SK-N-SH (cell line): ENCODE data around the gene SPEG. TPM values are rescaled to one million over a fixed set of nuclear protein-coding genes. Genes with fewer than 3 reads are reported as not detected.

ENCODE experiments used
- CTCF ChIA-PET: fragments of 300-600, 350-600 bp; formaldehyde crosslinking; extraction: SDS; loops from one replicate; lab custom pipeline; 2021; lab: Yijun Ruan, JAX
- POLR2A ChIA-PET: fragments of 350-600 bp; sonication (Branson Sonifier 250); formaldehyde crosslinking; extraction: SDS; loops from one replicate; lab custom pipeline; 2020; ENCODE audit warnings: antibody characterized with exemption, inconsistent platforms; lab: Yijun Ruan, JAX
- DNase-seq: peaks from one replicate; pipeline ENCODE4 v3.0.0; 2012
- H2AFZ ChIP-seq: fragments of 200-600 bp; sonication (generic); 2 replicates; pipeline ENCODE4 v1.8.1; 2016; ENCODE audit warnings: antibody characterized with exemption, mild to moderate bottlenecking, low read depth
- H3F3A ChIP-seq: fragments of 200-600 bp; sonication (generic); replicated peaks from 2 replicates; pipeline ENCODE3; 2016; ENCODE audit warnings: antibody characterized with exemption, mild to moderate bottlenecking; ENCODE audit not compliant: insufficient read depth
- H3K27ac ChIP-seq, 2 experiments: fragments of 200-500 bp in 1 of 2; fragments of 200-600 bp in 1 of 2; sonication (Bioruptor generic) in 1 of 2; sonication (generic), shearing (Covaris generic) in 1 of 2; 2 replicates each; pipeline versions ENCODE4 v1.5.1 to v1.6.1; 2014 to 2016; ENCODE audit warnings: low read depth in 2 of 2, inconsistent platforms in 1 of 2, low read length in 1 of 2, mild to moderate bottlenecking in 1 of 2, mixed read lengths in 1 of 2
- H3K27me3 ChIP-seq: fragments of 200-600 bp; sonication (generic), shearing (Covaris generic); 2 replicates; pipeline ENCODE4 v1.6.1; 2016; ENCODE audit warnings: mixed run types; ENCODE audit not compliant: insufficient read depth
- H3K36me3 ChIP-seq, 2 experiments: fragments of 200-500 bp in 1 of 2; fragments of 200-600 bp in 1 of 2; sonication (Bioruptor generic) in 1 of 2; sonication (generic) in 1 of 2; replicated peaks in 1 of 2; 2 replicates each; pipeline versions ENCODE3 to v1.5.1; 2014 to 2016; ENCODE audit warnings: low read length in 1 of 2, mild to moderate bottlenecking in 1 of 2; ENCODE audit not compliant: insufficient read depth in 2 of 2, control insufficient read depth in 1 of 2
- H3K4me1 ChIP-seq, 2 experiments: fragments of 200-500 bp in 1 of 2; fragments of 200-600 bp in 1 of 2; sonication (Bioruptor generic) in 1 of 2; sonication (generic), shearing (Covaris generic) in 1 of 2; 2 replicates each; pipeline versions ENCODE4 v1.5.1 to v1.6.1; 2014 to 2016; ENCODE audit warnings: low read depth in 1 of 2, low read length in 1 of 2, mixed run types in 1 of 2; ENCODE audit not compliant: insufficient read depth in 2 of 2, control insufficient read depth in 1 of 2
- H3K4me2 ChIP-seq: fragments of 200-600 bp; sonication (generic), shearing (Covaris generic); 2 replicates; pipeline ENCODE4 v1.6.1; 2017; ENCODE audit warnings: mixed run types
- H3K4me3 ChIP-seq, 2 experiments: fragments of 200-500 bp in 1 of 2; fragments of 200-600 bp in 1 of 2; sonication (Bioruptor generic) in 1 of 2; sonication (generic), shearing (Covaris generic) in 1 of 2; 2 replicates each; pipeline versions ENCODE4 v1.5.1 to v1.8.1; 2014 to 2016; ENCODE audit warnings: low read depth in 2 of 2, inconsistent platforms in 1 of 2, low read length in 1 of 2, mild to moderate bottlenecking in 1 of 2, mixed read lengths in 1 of 2, moderate library complexity in 1 of 2
- H3K79me2 ChIP-seq: fragments of 200-600 bp; sonication (generic); 2 replicates; pipeline ENCODE4 v1.8.1; 2017; ENCODE audit warnings: mild to moderate bottlenecking; ENCODE audit not compliant: insufficient read depth
- H3K9ac ChIP-seq: fragments of 200-600 bp; sonication (generic); 2 replicates; pipeline ENCODE4 v1.6.1; 2017; ENCODE audit warnings: mixed run types
- H3K9me2 ChIP-seq: fragments of 200-600 bp; sonication (generic); 2 replicates; pipeline ENCODE4 v1.6.1; 2017; ENCODE audit warnings: mixed run types
- H3K9me3 ChIP-seq: fragments of 200-600 bp; sonication (generic); 2 replicates; pipeline ENCODE4 v1.6.1; 2017; ENCODE audit warnings: mixed run types, mild to moderate bottlenecking, moderate library complexity
- H4K20me1 ChIP-seq: fragments of 200-600 bp; sonication (generic); 2 replicates; pipeline ENCODE4 v1.6.1; 2017; ENCODE audit warnings: mild to moderate bottlenecking, mixed run types; ENCODE audit not compliant: insufficient read depth
- CHD2 ChIP-seq: fragments of 150-350 bp; IDR thresholded peaks from 2 replicates; pipeline ENCODE4 v1.6.1; 2018; ENCODE audit warnings: low read length; ENCODE audit not compliant: partially characterized antibody
- FOSL2 ChIP-seq: IDR thresholded peaks from 2 replicates; pipeline ENCODE4 v1.4.0; 2012; ENCODE audit warnings: low read depth, mild to moderate bottlenecking, moderate library complexity, borderline replicate concordance
- FOXJ3 ChIP-seq: sonication (generic); formaldehyde crosslinking; IDR thresholded peaks from 2 replicates; pipeline ENCODE4 v1.5.1; 2020; ENCODE audit warnings: mild to moderate bottlenecking, missing genetic modification reagents
- GABPA ChIP-seq: IDR thresholded peaks from 2 replicates; pipeline ENCODE4 v1.4.0; 2012; ENCODE audit warnings: low read depth, mild to moderate bottlenecking
- GATA2 ChIP-seq: sonication (generic); formaldehyde crosslinking; IDR thresholded peaks from 2 replicates; pipeline ENCODE4 v1.5.0; 2020; ENCODE audit warnings: mild to moderate bottlenecking, missing genetic modification reagents
- MAX ChIP-seq: IDR thresholded peaks from 2 replicates; pipeline ENCODE4 v1.4.0; 2012; ENCODE audit warnings: low read depth
- MEF2A ChIP-seq: IDR thresholded peaks from 2 replicates; pipeline ENCODE4 v1.4.0; 2012; ENCODE audit warnings: low read depth, borderline replicate concordance
- PBX3 ChIP-seq: IDR thresholded peaks from 2 replicates; pipeline ENCODE4; 2012
- POLR2AphosphoS5 ChIP-seq: IDR thresholded peaks from 2 replicates; pipeline ENCODE4 v1.6.1; 2012; ENCODE audit warnings: low read depth, low read length
- RAD21 ChIP-seq: IDR thresholded peaks from 2 replicates; pipeline ENCODE4 v1.6.1; 2012; ENCODE audit warnings: mild to moderate bottlenecking, low read length
- RCOR1 ChIP-seq: fragments of 150-350 bp; IDR thresholded peaks from 2 replicates; pipeline ENCODE4 v1.6.1; 2017; ENCODE audit warnings: antibody characterized with exemption, low read length
- RFX5 ChIP-seq: IDR thresholded peaks from 2 replicates; pipeline ENCODE4 v1.6.1; 2012; ENCODE audit warnings: mild to moderate bottlenecking, improper control_type of control experiment, low read length
- RXRA ChIP-seq: IDR thresholded peaks from 2 replicates; pipeline ENCODE4 v1.4.0; 2012; ENCODE audit warnings: low read depth, mild to moderate bottlenecking, borderline replicate concordance
- SIN3A ChIP-seq: IDR thresholded peaks from 2 replicates; pipeline ENCODE4 v1.6.1; 2012; ENCODE audit warnings: low read depth, mild to moderate bottlenecking, low read length, moderate library complexity, borderline replicate concordance
- SMC3 ChIP-seq: IDR thresholded peaks from 2 replicates; pipeline ENCODE4 v1.6.1; 2012; ENCODE audit warnings: low read depth, low read length, improper control_type of control experiment
- TAF1 ChIP-seq: IDR thresholded peaks from 2 replicates; pipeline ENCODE4 v1.6.1; 2012; ENCODE audit warnings: low read depth, mild to moderate bottlenecking, low read length, moderate library complexity, borderline replicate concordance
- WGBS: methylation state at CpG from one replicate; pipeline ENCODE4 v1.1.6; 2017; ENCODE audit warnings: low lambda C conversion rate; 5-methylcytosine and 5-hydroxymethylcytosine counted together
- polyA plus RNA-seq, 3 experiments: library from polyadenylated mRNA; depleted of rRNA; stranded (reverse); fragments of >200 nt; gene quantifications; 2 replicates each; pipeline ENCODE4 v1.2.3, GENCODE V29; 2012
- TF ChIP-seq, protein P1 (sequence below): IDR thresholded peaks from 2 replicates; pipeline ENCODE4 v1.4.0; 2012; ENCODE audit warnings: low read depth, borderline replicate concordance

SPEG gene
- polyA plus RNA-seq, 1 of the 3 experiments (the other 2 are of a cell fraction), result 107 TPM

DNA sequence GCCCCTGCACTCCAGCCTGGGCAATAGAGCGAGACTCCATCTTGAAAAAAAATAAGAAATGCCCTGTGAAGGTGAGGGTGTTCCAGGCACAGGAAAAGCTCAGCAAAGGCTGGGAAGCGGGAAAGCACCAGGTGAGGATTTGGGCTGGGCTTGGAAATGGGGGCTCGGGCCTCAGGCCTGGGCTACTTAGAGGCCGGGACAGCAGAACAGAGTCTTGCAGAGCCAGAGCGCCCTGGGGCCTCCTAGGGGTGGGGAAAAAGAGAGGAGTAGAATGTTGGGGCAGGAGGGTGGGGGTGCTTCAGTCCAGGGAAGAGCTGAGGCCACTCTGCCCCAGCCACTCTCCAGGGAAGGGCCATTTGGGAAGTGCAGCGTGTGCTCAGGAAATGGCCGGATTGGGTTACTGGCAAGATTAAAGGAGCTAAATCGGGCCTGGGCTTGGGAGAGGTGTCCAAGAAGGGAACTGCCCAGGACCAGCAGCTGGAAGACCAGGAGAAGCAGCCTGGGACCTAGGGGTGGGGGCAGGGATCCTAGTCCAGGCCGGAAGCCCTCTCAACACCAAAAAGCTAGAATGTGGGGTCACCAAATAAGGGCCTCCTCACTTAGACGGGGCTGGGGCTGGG is 30.2 kb upstream of the SPEG start:
- Histone ChIP-seq H2AFZ (no peak overlapping the region), H3K27ac (no peak overlapping the region), H3K4me1 (peaks cover 19 to 24% of the 10 kb centered on the region in 2 experiments; a peak in 3 of 4 replicates), H4K20me1 (no peaks in the 10 kb centered on the region), H3K36me3 (no peaks in the 10 kb centered on the region), H3K4me3 (no peak overlapping the region), H3K9me3 (no peaks in the 10 kb centered on the region), H3K79me2 (no peaks in the 10 kb centered on the region), H3K9me2 (no peaks in the 10 kb centered on the region), H3F3A (peaks cover 9% of the 10 kb centered on the region), H3K27me3 (no peaks in the 10 kb centered on the region), H3K9ac (no peak overlapping the region), H3K4me2 (no peak overlapping the region)
- ChIA-PET CTCF (interaction anchor here (0.8 to 10.1 kb wide), 29 partner anchors 8 to 285 kb away, joined by 3 to 256 read pairs (median 13); partner anchors contain the start of genes CHPF, DES, DNAJB2 and DNPEP), POLR2A (interaction anchor here (1.3 to 1.5 kb wide), 3 partner anchors 51 to 126 kb away, joined by 3 to 4 read pairs (median 4); no protein-coding TSS in a partner anchor)
- TF ChIP-seq PBX3 (no peak), POLR2AphosphoS5 (no peak), FOXJ3 (no peak), RAD21 (no peak), SMC3 (no peak), FOSL2 (no peak), CHD2 (no peak), MAX (no peak), RXRA (no peak), SIN3A (no peak), GATA2 (no peak), TAF1 (no peak), GABPA (no peak), RCOR1 (no peak), RFX5 (no peak), MEF2A (no peak)
- TF ChIP-seq, protein P1, sequence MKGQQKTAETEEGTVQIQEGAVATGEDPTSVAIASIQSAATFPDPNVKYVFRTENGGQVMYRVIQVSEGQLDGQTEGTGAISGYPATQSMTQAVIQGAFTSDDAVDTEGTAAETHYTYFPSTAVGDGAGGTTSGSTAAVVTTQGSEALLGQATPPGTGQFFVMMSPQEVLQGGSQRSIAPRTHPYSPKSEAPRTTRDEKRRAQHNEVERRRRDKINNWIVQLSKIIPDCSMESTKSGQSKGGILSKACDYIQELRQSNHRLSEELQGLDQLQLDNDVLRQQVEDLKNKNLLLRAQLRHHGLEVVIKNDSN, result no peak
- DNase-seq, result no peak
- WGBS, result 97% methylated on average over 10 of the region's 10 CpGs

DNA sequence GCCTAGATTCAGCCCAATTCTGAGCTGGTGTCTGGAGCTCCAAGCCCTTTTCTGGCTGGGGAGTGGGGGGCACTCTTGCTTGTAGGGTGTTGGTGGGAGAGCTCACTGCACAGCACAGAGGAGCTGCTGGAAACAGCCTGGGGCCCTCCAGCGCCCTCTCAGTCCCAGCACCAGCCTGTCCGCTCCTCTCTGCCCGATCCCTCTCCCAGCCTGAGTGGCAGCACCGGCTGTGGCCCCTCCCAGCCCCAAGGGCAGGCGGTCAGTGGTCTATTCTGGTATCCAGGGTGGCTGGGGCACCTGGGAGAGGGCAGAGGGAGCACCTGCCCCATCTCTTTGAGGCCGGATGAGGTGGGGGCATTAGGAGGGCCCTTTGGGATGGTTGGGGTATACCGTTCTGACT is 29.7 kb upstream of the SPEG start:
- 97% methylated on average over 6 of the region's 7 CpGs for WGBS
- no peaks in the 10 kb centered on the region for H3K36me3 ChIP-seq
- no peak for TF ChIP-seq FOXJ3
- TF ChIP-seq, all 33 proteins: peak for 0
- H3K9ac ChIP-seq, result no peak overlapping the region
- H3K4me2 ChIP-seq, result no peak overlapping the region
- ChIA-PET POLR2A (interaction anchor here (1.3 to 1.5 kb wide), 3 partner anchors 51 to 125 kb away, joined by 3 to 4 read pairs (median 4); no protein-coding TSS in a partner anchor), CTCF (interaction anchor here (0.8 to 10.1 kb wide), 20 partner anchors 10 to 284 kb away, joined by 3 to 256 read pairs (median 21); partner anchors contain the start of genes CHPF, DES, DNAJB2 and DNPEP)
- H3K4me3 ChIP-seq, result no peak overlapping the region
- H4K20me1 ChIP-seq, result no peaks in the 10 kb centered on the region
- no peaks in the 10 kb centered on the region for H3K9me3 ChIP-seq
- H3K4me1 ChIP-seq, result peaks cover 15 to 24% of the 10 kb centered on the region in 2 experiments; a peak in 3 of 4 replicates
- H3K9me2 ChIP-seq, result no peaks in the 10 kb centered on the region
- no peak overlapping the region for H2AFZ ChIP-seq
- no peaks in the 10 kb centered on the region for H3K27me3 ChIP-seq
- H3K27ac ChIP-seq, result no peak overlapping the region
- no peaks in the 10 kb centered on the region for H3K79me2 ChIP-seq
- H3F3A ChIP-seq, result peaks cover 9% of the 10 kb centered on the region
- no peak for DNase-seq
